ENCODE measurements around the gene FXYD6. TPM values are rescaled to one million over a fixed set of nuclear protein-coding genes. Genes with fewer than 3 reads are reported as not detected.

The FXYD6 gene
- total and polyA plus RNA-seq, 8 donors = 2.7 to 48.0 (median 8.9) TPM

GRCh38 chr11:117878314-117878938, 2.0 kb upstream of the FXYD6 start:
- Histone ChIP-seq H3K4me1 (peaks cover 0 to 4% (median 4%) of the 10 kb centered on the region in 3 donors), H3K27me3 (no peaks in the 10 kb centered on the region), H3K27ac (no peak overlapping the region), H3K36me3 (no peaks in the 10 kb centered on the region), H3K9me3 (no peaks in the 10 kb centered on the region), H3K4me3 (no peak overlapping the region)
- ATAC-seq (no peak), DNase-seq (no peak), FAIRE-seq (no peak)
- 79 to 82% methylated on average over 6 of the region's 6 CpGs for WGBS, 2 donors
- intact Hi-C loops (cut with DNase I) = no loop called here
- TF ChIP-seq CTCF (IDR thresholded peaks at IDR 0.05) = no peak

GRCh38 chr11:117877120-117877784, 794 bp upstream of the FXYD6 start:
- Histone ChIP-seq H3K27ac (peak overlapping the region in 1 of 4 donors; percentile 22), H3K4me1 (peaks cover 0 to 4% (median 0%) of the 10 kb centered on the region in 3 donors), H3K9me3 (no peaks in the 10 kb centered on the region), H3K4me3 (peak overlapping the region in 2 of 4 donors; percentile 26 to 53), H3K36me3 (no peaks in the 10 kb centered on the region), H3K27me3 (no peaks in the 10 kb centered on the region)
- FAIRE-seq (no peak), DNase-seq (no peak), ATAC-seq (peak in 2 of 4 donors; percentile 4 to 6)
- intact Hi-C loops (cut with DNase I) = no loop called here
- WGBS, 2 donors = 47 to 55% methylated on average over 12 of the region's 12 CpGs
- TF ChIP-seq CTCF (IDR thresholded peaks at IDR 0.05) = no peak

- no peaks in the 10 kb centered on the region for H3K36me3 ChIP-seq
- FAIRE-seq = no peak
- DNase-seq = no peak
- peak overlapping the region; percentile 7 to 53 (median 30) for H3K4me3 ChIP-seq
- H3K27me3 ChIP-seq = no peaks in the 10 kb centered on the region
- H3K27ac ChIP-seq = no peak overlapping the region
- intact Hi-C loops (cut with DNase I) = no loop called here
- TF ChIP-seq CTCF (IDR thresholded peaks at IDR 0.05) = no peak
- 2 to 3% methylated on average over 9 of the region's 9 CpGs for WGBS, 2 donors
- ATAC-seq = peak in 3 of 4 donors; percentile 9 to 18 (median 15)
- H3K4me1 ChIP-seq = peaks cover 0 to 4% (median 0%) of the 10 kb centered on the region in 3 donors
- no peaks in the 10 kb centered on the region for H3K9me3 ChIP-seq
These were observed 458 bp downstream of the FXYD6 start for GRCh38 chr11:117876059-117876340.

- H3K36me3 ChIP-seq = no peaks in the 10 kb centered on the region
- no peak overlapping the region for H3K27ac ChIP-seq
- H3K27me3 ChIP-seq = no peaks in the 10 kb centered on the region
- peak overlapping the region in 2 of 4 donors; percentile 34 to 53 for H3K4me3 ChIP-seq
- FAIRE-seq = no peak
- DNase-seq = no peak
- no peak for TF ChIP-seq CTCF (IDR thresholded peaks at IDR 0.05)
- H3K4me1 ChIP-seq = peaks cover 0 to 4% (median 0%) of the 10 kb centered on the region in 3 donors
- intact Hi-C loops (cut with DNase I) = no loop called here
- no peaks in the 10 kb centered on the region for H3K9me3 ChIP-seq
- ATAC-seq = peak in 3 of 4 donors; percentile 23 to 53 (median 51)
- WGBS, 2 donors = 3 to 6% methylated on average over 19 to 20 of the region's 20 CpGs
These were observed 938 bp downstream of the FXYD6 start for GRCh38 chr11:117875382-117876058.
